OCI-M2 (cell line): Measurements from ENCODE around the gene ATP13A3.
"Not testable (repeated sequence)": the region's sequence is repeated elsewhere in the genome, so short reads cannot be mapped to it uniquely, and the experiment has no call there.

Source experiments
- DNase-seq: peaks from one replicate; lab custom pipeline; 2025; ENCODE audit not compliant: unreplicated experiment; lab: John Stamatoyannopoulos, UW

The ATP13A3 gene

DNA sequence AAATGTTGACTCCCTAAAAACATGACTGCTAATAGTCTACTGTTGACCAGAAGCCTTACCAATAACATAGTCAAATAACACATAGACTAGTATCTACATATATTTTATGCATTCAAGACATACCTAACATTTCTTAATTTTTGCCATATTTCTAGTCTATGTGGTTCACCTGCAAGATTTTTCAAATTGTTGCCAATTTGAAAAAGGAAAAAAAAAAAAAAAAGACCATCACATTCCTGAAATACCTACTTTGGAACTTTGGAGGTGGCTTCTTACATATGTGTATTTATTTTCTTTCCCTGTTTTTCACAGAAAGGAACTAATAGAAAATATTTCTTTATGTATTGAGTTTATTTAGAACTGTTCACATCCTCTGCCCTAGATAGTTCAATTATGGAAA, 13.4 kb upstream of the ATP13A3 start:
- no peak for DNase-seq

- DNase-seq, result not testable (repeated sequence)
Observed at GRCh38 chr3:194499516-194499915, 12.7 kb upstream of the ATP13A3 start.

GRCh38 chr3:194497799-194498575, 11.2 kb upstream of the ATP13A3 start:
- DNase-seq, result no peak

DNA sequence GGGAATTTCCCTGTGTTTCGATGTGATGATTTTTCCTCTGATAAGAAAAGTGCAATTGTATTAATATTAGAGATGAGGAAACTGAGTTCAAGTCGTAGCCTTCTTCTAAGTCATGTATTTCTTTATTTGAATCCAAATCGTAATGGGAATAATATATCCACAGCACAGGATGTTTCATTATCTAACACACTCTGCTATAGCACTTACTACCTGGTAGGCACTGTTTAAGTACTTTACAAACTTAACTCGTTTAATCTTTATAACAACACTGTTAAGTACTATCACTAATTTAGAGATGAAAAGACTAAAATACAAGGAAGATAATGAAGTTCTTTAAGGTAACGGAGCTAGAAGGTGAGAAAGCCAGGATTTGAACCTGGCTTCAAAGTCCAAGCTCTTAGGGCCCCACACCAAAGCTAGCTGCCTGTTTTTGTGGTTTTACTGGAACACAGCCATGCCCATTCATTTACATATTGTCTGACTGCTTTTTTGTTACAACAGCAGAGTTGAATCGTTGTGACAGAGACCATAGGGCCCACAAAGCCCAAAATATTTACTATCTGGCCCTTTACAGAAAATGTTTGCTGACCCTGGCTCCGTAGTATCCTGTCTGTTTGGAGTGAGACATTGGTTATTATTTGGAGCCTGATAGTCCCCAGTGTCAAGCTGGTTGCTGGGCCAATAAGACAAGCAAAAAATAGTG, 9.6 kb upstream of the ATP13A3 start:
- no peak for DNase-seq

DNA sequence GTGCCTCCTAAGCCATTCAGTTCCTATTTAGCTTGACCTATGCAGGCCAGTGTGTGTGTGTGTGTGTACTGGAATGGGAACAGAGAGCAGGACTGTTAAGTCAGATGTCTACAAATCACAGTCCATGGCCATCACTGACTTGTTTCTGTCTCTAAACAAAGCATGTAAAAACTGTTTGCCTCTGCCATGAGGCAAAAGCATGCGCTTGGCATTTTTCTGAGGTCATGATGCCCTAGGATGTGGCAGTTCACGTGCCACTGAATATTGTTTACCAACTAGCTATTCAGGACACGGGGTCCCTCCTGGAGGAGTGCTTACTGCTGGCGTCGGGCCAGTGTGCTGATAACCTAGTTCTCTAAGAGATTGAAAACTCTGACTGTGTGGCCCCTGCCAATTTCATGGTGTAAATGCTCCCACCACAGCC, 8.2 kb upstream of the ATP13A3 start:
- DNase-seq, result no peak

DNA sequence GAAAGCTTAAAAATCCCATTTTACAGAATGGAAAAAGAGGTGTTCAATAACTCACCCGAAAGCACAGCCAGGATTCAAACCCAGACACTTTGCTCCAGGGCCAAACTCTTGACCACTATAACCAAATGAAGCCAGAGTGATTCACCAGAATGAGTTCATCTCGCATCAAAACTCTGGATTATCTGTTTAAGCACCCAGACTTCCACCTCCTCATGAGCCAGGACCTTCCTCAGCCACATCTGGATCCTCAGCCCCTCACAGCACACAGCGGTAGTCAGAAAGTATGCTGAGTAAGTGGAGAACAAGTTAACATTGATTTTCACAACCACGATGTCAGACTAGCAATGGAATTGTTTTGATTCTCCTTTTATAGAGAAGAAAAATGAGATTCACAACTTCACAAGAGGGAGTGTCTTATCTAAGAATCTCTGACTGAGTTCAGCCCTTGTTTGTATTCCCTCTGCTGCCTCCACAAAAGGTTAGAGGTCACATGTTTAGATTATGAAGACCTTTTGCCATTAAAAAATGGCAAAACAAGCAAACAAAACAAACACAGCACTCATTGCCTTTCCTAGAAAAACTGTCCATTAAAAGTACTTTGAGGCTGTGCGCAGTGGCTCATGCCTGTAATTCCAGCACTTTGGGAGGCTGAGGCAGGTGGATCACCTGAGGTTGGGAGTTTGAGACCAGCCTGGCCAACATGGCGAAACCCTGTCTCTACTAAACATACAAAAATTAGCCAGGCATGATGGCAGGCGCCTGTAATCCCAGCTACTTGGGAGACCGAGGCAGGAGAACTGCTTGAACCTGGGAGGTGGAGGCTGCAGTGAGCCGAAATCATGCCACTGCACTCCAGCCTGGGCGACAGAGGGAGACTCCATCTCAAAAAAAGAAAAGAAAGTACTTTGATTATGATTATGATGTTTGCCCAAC, 7.5 kb upstream of the ATP13A3 start:
- DNase-seq, result not testable (repeated sequence)

GRCh38 chr3:194492001-194492400, 5.2 kb upstream of the ATP13A3 start:
- no peak for DNase-seq

DNA sequence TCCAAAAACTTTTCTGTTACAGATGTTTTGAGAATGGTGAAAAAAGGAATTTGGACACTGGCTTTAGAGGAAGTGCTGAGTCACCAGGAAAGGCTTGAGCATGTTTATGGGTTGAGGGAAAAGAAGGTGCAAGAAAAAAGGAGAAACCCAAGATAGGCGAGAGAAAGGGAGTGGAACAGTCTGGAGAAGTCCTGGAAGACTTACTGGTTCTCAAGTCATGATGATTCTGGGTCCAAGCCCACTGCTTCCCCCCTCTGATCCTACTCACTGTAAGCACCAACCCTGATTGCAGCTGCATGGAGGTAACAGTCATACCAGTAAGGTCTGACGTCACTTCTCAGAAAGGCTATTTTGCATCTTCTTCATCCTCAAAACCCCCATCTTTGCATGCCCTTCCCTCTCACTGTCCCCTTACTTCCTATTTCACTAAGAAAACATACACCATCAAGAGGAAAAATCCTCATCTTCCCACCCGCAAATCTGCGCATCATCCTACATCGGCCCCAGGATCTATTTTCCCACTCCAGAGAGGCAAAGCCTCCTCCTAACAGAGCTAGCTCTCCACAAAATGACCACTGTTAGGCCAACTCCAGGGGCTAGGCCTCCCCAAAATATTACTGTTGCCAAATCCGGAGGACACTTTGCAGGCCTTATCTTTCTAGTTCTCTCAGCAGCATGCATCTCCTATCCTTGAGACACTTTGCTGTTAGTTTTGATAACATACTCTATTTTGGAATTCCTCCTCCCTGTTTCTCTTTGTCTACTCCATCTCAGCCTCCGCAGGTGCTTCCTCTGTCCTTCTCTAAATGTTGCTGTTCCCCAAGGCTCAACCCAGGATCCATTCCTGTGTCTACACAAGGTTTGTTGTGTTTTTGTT, 3.2 kb upstream of the ATP13A3 start:
- no peak for DNase-seq

DNA sequence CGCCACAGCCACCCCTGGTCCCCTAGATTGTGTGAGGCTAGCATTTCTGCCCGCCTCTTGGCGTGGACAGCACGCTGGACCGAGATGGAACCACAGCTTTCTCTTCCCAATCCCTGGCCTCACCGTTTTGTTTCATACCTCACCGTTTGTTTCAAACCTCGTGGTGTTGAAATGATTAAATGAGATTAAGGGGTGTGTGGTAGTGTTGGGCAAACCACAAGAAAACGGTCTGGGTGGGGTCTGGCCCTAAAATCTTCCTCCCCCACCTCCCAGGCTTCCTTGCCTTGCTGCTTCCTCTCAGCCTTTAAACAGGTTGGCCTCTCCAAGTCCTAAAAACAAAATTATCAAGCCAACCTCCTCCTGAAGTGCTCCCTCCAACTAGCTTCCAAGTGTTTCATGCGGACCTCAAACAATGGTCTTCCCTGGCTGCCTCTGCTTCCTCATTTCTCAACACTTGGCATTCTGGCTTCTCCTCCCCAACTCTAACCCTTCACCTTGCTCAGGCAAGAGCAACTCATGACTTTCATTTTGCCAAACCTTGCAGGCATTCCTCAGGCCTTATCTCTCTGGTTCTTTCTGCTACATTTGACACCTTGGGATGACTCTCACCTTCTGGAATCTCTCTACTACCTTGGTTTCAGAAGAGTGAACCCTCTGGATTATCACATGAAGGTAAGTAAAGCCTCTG, 1.4 kb upstream of the ATP13A3 start:
- no peak for DNase-seq

DNA sequence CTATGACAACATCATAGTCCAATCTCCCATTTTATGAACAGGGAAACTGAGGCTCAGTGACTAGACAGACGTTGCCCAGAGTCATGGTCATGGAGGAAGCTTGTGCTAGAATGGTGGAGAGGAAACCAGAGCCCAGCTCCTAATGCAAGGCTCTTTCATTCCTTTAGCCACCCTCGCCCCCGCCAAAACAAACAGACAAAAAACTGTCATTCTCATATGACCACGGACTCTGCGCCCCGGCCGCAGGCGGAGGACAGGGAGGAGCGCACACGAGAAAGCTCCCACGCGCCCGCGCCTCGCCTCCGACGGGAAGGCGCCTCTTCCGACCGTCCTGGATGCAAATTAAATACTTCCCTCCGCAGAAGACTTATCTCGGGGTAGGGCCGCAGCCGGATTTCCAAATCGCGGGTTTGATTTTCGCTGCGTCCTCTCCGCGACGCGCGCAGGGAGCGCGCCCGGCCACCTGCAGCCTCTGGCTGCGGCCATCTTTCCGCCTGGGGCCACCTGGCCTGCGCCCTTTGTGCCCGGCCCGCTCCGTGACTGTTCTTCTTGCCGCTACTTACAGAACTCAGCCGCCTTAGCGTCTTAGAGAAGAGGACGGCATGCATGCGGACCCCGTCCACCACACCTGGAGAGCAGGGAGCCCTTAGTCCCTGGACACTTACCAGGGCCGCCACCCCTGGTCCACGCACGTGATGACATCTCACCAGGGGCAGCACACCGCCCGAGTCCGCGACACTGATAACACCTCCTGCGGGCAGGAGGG, 670 bp upstream of the ATP13A3 start:
- DNase-seq, result no peak

GRCh38 chr3:194485881-194486539, 792 bp downstream of the ATP13A3 start:
- DNase-seq, result no peak

GRCh38 chr3:194485468-194485880, 1.3 kb downstream of the ATP13A3 start:
- DNase-seq, result no peak

DNA sequence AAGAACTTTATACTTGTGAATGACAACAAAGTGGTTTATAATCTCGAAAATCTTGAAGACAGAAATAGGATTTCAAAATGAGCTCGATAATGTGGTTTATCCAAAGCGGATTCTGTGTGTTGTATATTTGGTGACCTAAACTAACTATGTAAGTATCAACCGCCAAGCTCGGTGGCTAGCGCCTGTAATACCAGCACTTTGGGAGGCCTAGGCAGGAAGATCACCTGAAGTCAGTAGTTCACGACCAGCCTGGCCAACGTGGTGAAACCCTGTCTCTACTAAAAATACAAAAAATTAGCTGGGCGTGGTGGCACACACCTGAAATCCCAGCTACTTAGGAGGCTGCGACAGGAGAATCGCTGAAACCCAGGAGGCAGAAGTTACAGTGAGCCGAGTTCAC, 2.2 kb downstream of the ATP13A3 start:
- DNase-seq, result no peak

- no peak for DNase-seq
Observed at GRCh38 chr3:194483850-194484249, 3.0 kb downstream of the ATP13A3 start.

GRCh38 chr3:194482830-194483229, 4.0 kb downstream of the ATP13A3 start:
- not testable (repeated sequence) for DNase-seq

DNA sequence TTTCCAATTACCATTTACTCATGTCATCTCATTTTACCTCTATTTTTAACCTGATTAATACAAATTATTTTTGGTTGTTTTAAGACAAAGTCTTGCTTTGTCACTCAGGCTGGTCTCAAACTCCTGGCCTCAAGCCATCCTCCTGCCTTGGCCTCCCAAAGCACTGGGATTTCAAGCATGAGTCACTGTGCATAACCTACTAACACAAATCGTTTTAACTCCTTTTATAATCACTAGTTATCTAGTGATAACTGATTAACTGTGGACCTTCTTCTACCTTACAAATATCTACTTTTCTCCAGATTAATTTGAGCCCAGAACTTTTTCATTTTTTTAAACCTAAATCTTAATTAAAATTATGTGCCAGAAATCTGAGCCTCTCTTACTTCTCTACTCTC, 4.6 kb downstream of the ATP13A3 start:
- no peak for DNase-seq

DNA sequence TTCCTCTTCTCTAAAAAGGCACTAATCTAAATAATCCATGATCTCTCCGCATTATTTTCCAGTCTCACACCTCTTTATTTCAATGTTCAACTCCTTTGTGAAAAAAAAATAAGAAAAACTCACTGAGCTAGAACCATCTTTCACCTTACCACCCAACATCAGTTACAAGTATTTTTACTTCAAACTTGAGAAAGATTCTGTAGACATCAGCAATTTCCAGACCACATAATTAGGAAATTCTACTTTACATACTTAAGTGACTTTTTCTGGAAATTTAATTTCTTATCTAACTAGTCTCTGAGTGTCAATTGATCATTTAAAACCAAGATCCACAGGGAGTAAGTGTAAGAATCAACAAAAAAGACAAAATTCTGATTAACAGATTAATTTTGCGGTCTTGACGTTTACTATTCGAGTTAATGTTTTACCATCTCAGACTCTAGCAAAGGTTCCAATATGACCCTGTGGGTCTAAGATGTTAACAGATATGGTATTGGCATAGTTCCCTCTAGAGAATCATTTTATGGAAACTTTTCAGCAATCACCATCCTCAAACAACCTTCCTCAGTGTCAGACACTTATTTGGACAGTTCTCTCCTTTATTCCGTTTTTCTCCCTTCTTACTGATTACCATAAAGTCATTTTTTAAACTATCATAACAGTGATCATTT, 5.1 kb downstream of the ATP13A3 start:
- no peak for DNase-seq

DNA sequence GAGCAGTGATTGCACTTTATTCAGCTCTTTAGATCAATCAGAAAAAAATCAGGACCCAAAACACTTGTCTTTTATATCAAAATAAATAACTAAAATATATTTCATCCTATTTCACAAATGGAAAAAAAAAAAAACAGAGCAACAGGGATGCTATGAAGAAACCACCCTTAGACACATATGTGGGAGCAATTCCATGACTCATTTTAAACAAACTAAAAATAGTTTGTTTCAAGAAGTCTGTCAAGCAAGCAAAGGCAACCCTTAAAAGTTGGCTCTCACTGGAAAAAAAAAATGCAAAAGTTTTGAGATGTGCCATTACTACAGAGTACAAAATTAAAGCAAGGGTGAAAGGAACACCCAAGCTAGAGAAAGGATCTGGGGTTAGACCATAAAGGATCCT, 5.7 kb downstream of the ATP13A3 start:
- no peak for DNase-seq
